IPS DF 6.9 (cell line): ENCODE results near the gene FABP7.

Experiments used
- DNase-seq: peaks from one replicate; pipeline ENCODE4 v3.0.0-alpha.2; 2013; ENCODE audit warnings: low read depth, low spot score
- H3K27ac ChIP-seq: one replicate; pipeline ENCODE4 v1.5.1; 2013; ENCODE audit warnings: low read length, control low read depth
- H3K27me3 ChIP-seq: 2 replicates; pipeline ENCODE4 v1.6.1; 2013; ENCODE audit warnings: mild to moderate bottlenecking, low read length; ENCODE audit not compliant: control insufficient read depth, insufficient read depth
- H3K36me3 ChIP-seq: 2 replicates; pipeline ENCODE4 v1.6.1; 2013; ENCODE audit warnings: low read length; ENCODE audit not compliant: control insufficient read depth, insufficient read depth
- H3K4me1 ChIP-seq: 2 replicates; pipeline ENCODE4 v1.6.1; 2013; ENCODE audit warnings: low read length; ENCODE audit not compliant: control insufficient read depth, insufficient read depth
- H3K4me3 ChIP-seq: 2 replicates; pipeline ENCODE4 v1.5.1; 2013; ENCODE audit warnings: mild to moderate bottlenecking, low read length
- H3K9me3 ChIP-seq: 2 replicates; pipeline ENCODE4 v1.6.1; 2013; ENCODE audit warnings: low read length, inconsistent platforms; ENCODE audit not compliant: control insufficient read depth, insufficient read depth
- WGBS: extraction: QIAGEN DNeasy Blood & Tissue Kit; methylation state at CpG from one replicate; pipeline ENCODE4 v1.1.7; 2013; ENCODE audit warnings: mixed read lengths, missing lambda C conversion rate; ENCODE audit not compliant: insufficient read length, insufficient coverage; 5-methylcytosine and 5-hydroxymethylcytosine counted together

The FABP7 gene

DNA sequence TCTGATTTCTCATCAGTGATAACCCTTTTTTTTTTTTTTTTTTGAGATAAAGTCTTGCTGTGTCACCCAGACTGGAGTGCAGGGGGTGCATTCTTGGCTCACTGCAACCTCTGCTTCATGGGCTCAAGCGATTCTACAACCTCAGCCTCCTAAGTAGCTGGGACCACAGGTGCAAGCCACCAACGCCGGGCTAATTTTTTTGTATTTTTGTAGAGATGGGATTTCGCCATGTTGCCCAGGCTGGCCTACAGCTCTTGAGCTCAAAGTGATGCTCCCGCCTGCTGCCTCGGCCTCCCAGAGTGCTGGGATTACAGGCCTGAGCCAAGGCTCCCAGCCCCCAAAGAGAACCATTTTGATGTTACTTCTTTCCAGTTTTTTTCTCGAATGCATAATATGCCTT lies 2.2 kb downstream of the FABP7 start:
- peaks cover 3% of the 10 kb centered on the region for H3K4me1 ChIP-seq
- no peaks in the 10 kb centered on the region for H3K27me3 ChIP-seq
- no peaks in the 10 kb centered on the region for H3K36me3 ChIP-seq
- no peak overlapping the region for H3K27ac ChIP-seq
- H3K4me3 ChIP-seq = no peak overlapping the region
- WGBS = no CpG with 5 or more reads among the region's 7 CpGs
- no peaks in the 10 kb centered on the region for H3K9me3 ChIP-seq
- no peak for DNase-seq

DNA sequence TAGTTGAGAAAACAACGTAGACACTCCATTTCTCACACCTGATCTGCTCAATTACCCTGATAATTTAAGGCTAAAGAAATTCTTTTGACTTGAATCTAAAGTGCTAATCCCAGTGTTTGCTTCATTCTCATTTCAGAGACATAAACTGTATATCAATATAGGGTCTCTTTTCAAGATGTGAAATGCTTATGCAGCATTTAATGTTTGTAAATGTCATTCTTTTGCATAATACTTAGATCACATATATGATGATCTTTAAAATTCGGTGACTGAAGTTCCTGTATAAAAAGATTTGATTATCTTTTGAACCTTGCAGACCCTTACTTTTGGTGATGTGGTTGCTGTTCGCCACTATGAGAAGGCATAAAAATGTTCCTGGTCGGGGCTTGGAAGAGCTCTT lies 3.9 kb downstream of the FABP7 start:
- no peak overlapping the region for H3K4me3 ChIP-seq
- no peaks in the 10 kb centered on the region for H3K9me3 ChIP-seq
- H3K4me1 ChIP-seq = peaks cover under 1% of the 10 kb centered on the region; the same call in 1 of the 2 replicates
- DNase-seq = no peak
- 0 out of 2 replicates have a peak, but pooled peaks cover 1% of the 10 kb centered on the region for H3K27me3 ChIP-seq
- H3K36me3 ChIP-seq = no peaks in the 10 kb centered on the region
- WGBS = no CpG with 5 or more reads among the region's 4 CpGs
- H3K27ac ChIP-seq = no peak overlapping the region

DNA sequence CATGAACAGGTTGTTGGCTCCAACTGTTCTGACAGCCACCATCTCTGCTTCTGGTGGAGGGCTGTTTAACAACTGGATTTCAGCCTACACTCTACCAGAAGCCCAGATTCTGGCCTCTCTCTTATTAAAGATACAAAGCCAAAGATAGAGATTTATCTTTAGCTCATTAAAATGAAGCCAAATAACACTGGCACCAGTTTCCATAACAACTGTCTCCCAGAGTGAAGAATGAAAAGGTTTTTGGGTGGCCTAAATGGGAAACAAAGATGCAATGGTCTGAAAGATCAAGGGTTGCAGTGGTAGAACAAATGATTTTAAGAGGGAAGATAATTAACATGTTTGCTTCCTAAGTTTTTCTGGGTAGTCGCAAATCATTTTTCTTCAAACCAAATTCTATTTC lies 6.4 kb downstream of the FABP7 start:
- Histone ChIP-seq H3K36me3 (no peaks in the 10 kb centered on the region), H3K27ac (no peak overlapping the region), H3K9me3 (no peaks in the 10 kb centered on the region), H3K4me1 (peaks cover under 1% of the 10 kb centered on the region; the same call in 1 of the 2 replicates), H3K4me3 (no peak overlapping the region), H3K27me3 (0 out of 2 replicates have a peak, but pooled peaks cover 1% of the 10 kb centered on the region)
- DNase-seq = no peak
- no CpG with 5 or more reads among the region's 1 CpG for WGBS

DNA sequence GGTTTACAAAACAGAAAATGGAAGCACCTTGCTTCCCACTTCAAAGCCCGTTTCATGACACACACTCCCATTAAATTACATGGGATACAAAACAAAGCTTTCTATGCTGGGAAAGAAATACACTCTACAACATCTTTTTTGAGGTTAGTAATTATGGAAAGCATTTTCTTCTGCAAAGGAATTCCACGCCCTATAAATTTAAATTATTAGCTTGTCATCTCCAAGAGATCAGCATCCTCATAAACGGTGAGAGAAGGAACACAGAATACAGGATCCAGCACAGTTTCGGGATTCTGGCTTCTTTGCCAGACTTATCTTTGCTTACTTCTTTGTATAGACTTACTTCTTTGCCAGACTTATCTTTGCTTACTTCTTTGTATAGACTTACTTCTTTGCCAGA lies 8.2 kb downstream of the FABP7 start:
- no peak overlapping the region for H3K4me3 ChIP-seq
- no peaks in the 10 kb centered on the region for H3K36me3 ChIP-seq
- no peak overlapping the region for H3K27ac ChIP-seq
- no peaks in the 10 kb centered on the region for H3K9me3 ChIP-seq
- H3K4me1 ChIP-seq = peaks cover 2% of the 10 kb centered on the region; the same call in 1 of the 2 replicates
- no CpG with 5 or more reads among the region's 4 CpGs for WGBS
- no peak for DNase-seq
- H3K27me3 ChIP-seq = 0 out of 2 replicates have a peak, but pooled peaks cover 1% of the 10 kb centered on the region

DNA sequence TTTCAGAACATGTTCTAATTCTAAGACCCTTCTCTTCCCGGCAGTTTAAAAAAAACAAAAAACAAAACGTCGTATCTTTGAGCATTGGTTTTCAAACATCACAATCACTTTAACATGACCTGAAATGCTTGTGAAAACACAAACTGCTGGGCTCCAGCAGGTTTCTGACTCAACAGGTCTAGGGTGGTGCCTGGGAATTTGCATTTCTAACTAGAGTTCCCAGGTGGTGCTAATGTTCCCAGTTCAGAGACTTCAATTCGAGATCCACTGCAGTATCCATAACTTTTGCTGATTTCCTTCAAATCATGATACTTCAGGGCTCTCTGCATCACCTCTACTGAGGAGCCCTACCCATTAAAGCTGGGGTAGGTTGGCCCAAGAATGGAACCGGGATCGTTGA lies 8.7 kb downstream of the FABP7 start:
- Histone ChIP-seq H3K27ac (no peak overlapping the region), H3K4me3 (no peak overlapping the region)

DNA sequence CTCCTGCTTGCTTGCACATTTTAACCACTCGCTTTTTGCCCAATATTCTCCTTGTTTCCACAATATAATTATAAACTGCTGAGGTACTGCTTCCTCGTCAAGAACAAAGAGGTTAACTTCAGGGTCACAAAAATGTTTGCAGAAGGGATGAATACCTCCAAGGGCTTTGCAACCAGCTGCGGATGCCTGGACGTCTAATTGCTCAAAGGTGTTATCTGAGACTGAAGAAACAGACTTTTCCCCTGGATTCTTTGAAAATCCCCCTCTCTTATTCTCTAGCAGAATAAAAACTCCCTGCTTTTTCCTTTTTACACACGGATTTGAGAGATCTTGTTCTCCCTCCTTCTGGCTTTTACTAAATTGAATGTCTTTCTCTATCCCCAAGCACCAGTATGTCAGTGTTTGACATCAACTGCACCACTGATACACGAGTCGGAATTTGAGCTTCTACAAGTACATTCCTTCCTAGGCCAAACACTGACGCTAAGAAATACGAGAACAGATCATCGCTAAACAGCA lies 9.2 kb downstream of the FABP7 start:
- DNase-seq = no peak
- no peaks in the 10 kb centered on the region for H3K9me3 ChIP-seq
- no peak overlapping the region for H3K27ac ChIP-seq
- peaks cover 2% of the 10 kb centered on the region; the same call in 1 of the 2 replicates for H3K4me1 ChIP-seq
- H3K4me3 ChIP-seq = peak overlapping the region; percentile 26; the same call in 1 of the 2 replicates
- WGBS = no CpG with 5 or more reads among the region's 10 CpGs
- H3K36me3 ChIP-seq = no peaks in the 10 kb centered on the region
- 0 out of 2 replicates have a peak, but pooled peaks cover 1% of the 10 kb centered on the region for H3K27me3 ChIP-seq

More for the DNA sequence above, 8.7 kb downstream of the FABP7 start:
- no peak for DNase-seq
- WGBS = no CpG with 5 or more reads among the region's 6 CpGs
- H3K9me3 ChIP-seq = no peaks in the 10 kb centered on the region
- H3K27me3 ChIP-seq = 0 out of 2 replicates have a peak, but pooled peaks cover 1% of the 10 kb centered on the region
- no peaks in the 10 kb centered on the region for H3K36me3 ChIP-seq
- H3K4me1 ChIP-seq = peaks cover 2% of the 10 kb centered on the region; the same call in 1 of the 2 replicates

DNA sequence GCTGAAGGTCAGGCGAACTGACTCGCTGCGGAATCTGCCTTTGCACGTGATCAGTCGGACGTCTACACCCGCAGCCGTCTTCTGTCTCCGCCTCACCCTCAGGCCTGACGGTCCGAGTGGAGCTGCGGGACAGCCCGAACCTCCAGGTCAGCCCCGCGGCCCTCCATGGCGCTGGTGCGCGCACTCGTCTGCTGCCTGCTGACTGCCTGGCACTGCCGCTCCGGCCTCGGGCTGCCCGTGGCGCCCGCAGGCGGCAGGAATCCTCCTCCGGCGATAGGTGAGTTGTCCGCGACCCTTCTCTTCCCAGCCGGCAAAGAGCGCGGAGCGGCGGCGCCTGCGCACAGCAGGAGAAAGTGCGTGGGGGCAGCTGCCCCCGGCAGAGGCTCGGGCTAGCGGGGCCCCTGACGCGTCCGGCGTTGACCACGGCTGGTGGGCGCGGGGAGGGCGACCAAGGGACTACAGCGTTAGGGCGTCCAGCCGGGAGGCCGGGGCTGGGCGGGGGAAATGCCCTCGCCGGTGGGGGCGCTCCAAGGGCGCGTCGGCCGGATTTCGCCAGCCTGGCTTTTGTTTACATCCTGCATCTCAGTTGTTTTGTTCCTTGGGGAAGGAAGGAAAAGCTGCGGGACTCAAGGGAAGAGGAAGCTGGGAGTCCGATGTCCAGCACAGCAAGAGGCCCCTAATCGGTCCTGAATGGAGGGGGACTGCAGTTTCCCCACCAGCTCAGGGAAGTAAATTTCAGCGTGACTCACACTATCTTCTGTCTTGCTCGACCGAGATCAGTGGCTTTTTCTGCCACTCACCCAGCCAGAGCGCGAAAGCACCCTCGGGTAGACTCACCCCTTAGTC lies 9.9 kb downstream of the FABP7 start, which contains the start of gene SMPDL3A:
SMPDL3A (plus strand) TSS at position 77 of the 846 bp plus-strand sequence; CDS start at position 166, 89 bp downstream.
- H3K27ac ChIP-seq = no peak within 1 kb of the TSS
- peak; percentile 39 for DNase-seq
- no CpG with 5 or more reads among the region's 71 CpGs for WGBS
- H3K4me1 ChIP-seq = peaks cover 2% of the 10 kb centered on the region; the same call in 1 of the 2 replicates
- no peaks in the 10 kb centered on the region for H3K9me3 ChIP-seq
- H3K36me3 ChIP-seq = no peaks in the 10 kb centered on the region
- H3K4me3 ChIP-seq = peak within 1 kb of the TSS; percentile 26; the same call in 1 of the 2 replicates
- H3K27me3 ChIP-seq = 0 out of 2 replicates have a peak, but pooled peaks cover 1% of the 10 kb centered on the region

DNA sequence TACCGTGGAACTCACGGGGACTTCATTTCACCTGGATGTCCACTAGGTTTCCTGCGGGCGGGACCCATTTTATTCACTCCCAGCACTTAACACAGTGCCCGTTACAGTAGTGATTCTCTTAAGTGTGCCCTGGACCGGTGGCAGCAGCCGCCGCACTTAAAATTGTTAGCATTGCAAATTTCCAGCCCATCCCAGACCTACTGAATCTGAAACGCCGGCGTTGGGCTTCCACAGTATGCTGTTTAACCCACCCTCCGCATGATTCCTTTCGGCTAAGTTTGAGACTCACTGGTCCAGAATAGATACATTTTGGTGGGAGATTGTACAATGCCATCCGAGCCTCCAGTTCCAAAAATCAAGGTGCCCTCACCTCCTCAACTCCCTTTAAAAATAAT lies 10.5 kb downstream of the FABP7 start:
- Histone ChIP-seq H3K4me1 (peaks cover 2% of the 10 kb centered on the region; the same call in 1 of the 2 replicates), H3K27ac (no peak overlapping the region), H3K4me3 (peak overlapping the region; percentile 26; the same call in 1 of the 2 replicates), H3K27me3 (0 out of 2 replicates have a peak, but pooled peaks cover 1% of the 10 kb centered on the region), H3K36me3 (no peaks in the 10 kb centered on the region), H3K9me3 (no peaks in the 10 kb centered on the region)
- no CpG with 5 or more reads among the region's 14 CpGs for WGBS
- no peak for DNase-seq

DNA sequence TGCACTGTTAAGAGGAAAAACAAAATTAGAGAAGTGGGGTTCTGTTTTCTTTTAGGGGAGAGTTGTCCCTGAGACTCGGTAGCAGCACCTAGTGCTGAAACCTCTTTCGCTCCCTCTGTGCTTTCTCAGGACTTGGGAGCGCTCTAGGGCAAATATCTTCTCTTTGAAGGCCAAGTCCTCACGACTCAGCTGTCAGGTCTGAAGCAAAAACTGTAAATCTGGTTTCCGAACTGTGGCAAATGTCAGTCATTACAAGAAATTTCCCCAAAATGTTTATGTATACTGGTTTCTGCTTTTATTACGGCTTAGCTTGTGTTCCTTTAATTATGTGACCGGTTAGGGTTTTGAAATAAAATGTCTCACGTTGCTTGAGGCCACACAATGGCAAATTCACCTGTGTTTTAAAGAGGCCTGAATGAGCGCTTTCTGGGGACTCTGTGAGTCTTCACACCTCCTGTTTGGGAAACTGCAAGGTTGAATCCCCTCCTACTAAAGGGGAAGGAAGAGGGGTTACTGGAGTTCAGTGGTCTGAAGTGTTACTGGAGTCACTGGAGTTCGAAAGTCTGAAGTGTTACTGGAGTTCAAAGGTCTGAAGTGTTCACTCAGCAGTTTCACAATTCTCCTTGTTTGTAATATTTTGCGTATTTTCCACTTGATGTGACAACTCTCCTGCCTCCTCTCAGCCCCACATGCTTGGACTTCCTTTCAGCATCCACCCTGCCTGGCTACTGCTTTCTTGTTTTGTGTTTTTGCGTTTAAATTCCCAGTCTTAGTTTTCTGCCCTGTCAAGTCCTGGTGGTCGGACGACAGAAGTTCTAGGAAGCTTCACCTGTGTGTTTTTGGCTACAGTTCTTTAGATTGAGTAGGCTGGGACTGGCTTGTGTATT lies 11.2 kb downstream of the FABP7 start:
- Histone ChIP-seq H3K4me3 (peak overlapping the region; percentile 26; the same call in 1 of the 2 replicates), H3K9me3 (no peaks in the 10 kb centered on the region), H3K4me1 (peaks cover 2% of the 10 kb centered on the region; the same call in 1 of the 2 replicates), H3K27me3 (0 out of 2 replicates have a peak, but pooled peaks cover 1% of the 10 kb centered on the region), H3K36me3 (no peaks in the 10 kb centered on the region), H3K27ac (no peak overlapping the region)
- WGBS = no CpG with 5 or more reads among the region's 14 CpGs
- DNase-seq = no peak

DNA sequence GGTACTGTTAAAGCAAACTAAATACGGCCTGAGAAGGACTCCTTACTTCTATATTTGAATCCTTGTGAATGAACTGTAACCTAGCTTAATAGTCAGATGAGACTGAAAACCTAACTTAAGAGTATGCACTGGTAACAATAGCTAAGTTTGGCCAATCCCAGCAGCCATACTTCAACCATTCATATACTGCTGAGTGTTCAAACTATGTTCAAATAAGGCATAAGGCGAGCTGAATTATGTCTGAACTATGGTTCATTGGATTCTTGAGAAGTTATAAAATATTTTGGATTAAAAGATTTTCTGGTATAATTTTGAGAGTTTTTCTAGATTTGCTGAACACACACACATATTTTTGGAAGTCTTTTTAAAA lies 11.8 kb downstream of the FABP7 start:
- Histone ChIP-seq H3K27ac (no peak overlapping the region), H3K4me3 (no peak overlapping the region)
- no CpG with 5 or more reads among the region's 2 CpGs for WGBS

More for the DNA sequence above, 11.8 kb downstream of the FABP7 start:
- H3K4me1 ChIP-seq = peaks cover 2% of the 10 kb centered on the region; the same call in 1 of the 2 replicates
- 0 out of 2 replicates have a peak, but pooled peaks cover 1% of the 10 kb centered on the region for H3K27me3 ChIP-seq
- H3K36me3 ChIP-seq = no peaks in the 10 kb centered on the region
- no peaks in the 10 kb centered on the region for H3K9me3 ChIP-seq
- no peak for DNase-seq
